ENCODE measurements around the gene PYM1. TPM values are rescaled to one million over a fixed set of nuclear protein-coding genes. Genes with fewer than 3 reads are reported as not detected.
"Not testable (repeated sequence)": the region's sequence is repeated elsewhere in the genome, so short reads cannot be mapped to it uniquely, and the experiment has no call there.

The PYM1 gene
- total RNA-seq, 1 experiment from 2014 or later = 24.8 TPM

- no peaks in the 10 kb centered on the region for H3K27me3 ChIP-seq (ENCODE audit: insufficient read depth, low read length)
- H3K4me2 ChIP-seq (ENCODE audit: low read length) = no peak overlapping the region
- ChIA-PET CTCF (no interaction called here), RAD21 (ENCODE audit: low non-redundant PET in 1 of 2, low total read pairs in 2 of 2, uncharacterized antibody in 2 of 2, unreplicated experiment in 2 of 2) (no interaction called here), POLR2A (no interaction called here)
- no peaks in the 10 kb centered on the region for H3K9me2 ChIP-seq (ENCODE audit: insufficient read depth)
- intact Hi-C loops (cut with micrococcal nuclease) = no loop called here
- no peak for DNase-seq (ENCODE audit: low read depth, low spot score)
- no TSS peak for BruUV-seq (replicated peaks)
- H3K9me3 ChIP-seq (ENCODE audit: control insufficient read depth in 1 of 2, insufficient read depth in 1 of 2, low read depth in 1 of 2, low read length in 2 of 2) = peaks cover 0 to 8% of the 10 kb centered on the region in 2 experiments; a peak in 2 of 4 replicates
- no peak for TF ChIP-seq ZFX (IDR thresholded peaks at IDR 0.05)
- TF ChIP-seq RAD21 (IDR thresholded peaks at IDR 0.05; ENCODE audit: low read depth) = no peak
- no peak for TF ChIP-seq ATF3 (IDR thresholded peaks at IDR 0.05)
- no peak for TF ChIP-seq ZBTB33 (IDR thresholded peaks at IDR 0.05; ENCODE audit: extremely low read depth, insufficient replicate concordance, low read length)
- TF ChIP-seq POLR2A (IDR thresholded peaks at IDR 0.05; ENCODE audit: borderline replicate concordance, extremely low read depth, insufficient read depth, insufficient read length) = no peak
- H3K9ac ChIP-seq (ENCODE audit: low read length) = no peak overlapping the region
- no peaks in the 10 kb centered on the region for H3K36me3 ChIP-seq (ENCODE audit: control insufficient read depth in 1 of 2, insufficient read depth in 2 of 2, low read length in 2 of 2)
- no peak overlapping the region for H3K27ac ChIP-seq (ENCODE audit: low read depth, low read length)
- H3K79me2 ChIP-seq (ENCODE audit: insufficient read depth, low read length) = no peaks in the 10 kb centered on the region
- ATAC-seq = no peak
- no peaks in the 10 kb centered on the region for H3K4me1 ChIP-seq (ENCODE audit: control insufficient read depth in 1 of 2, insufficient read depth in 2 of 2, low read length in 2 of 2)
- H3K4me3 ChIP-seq (replicated peaks in 1 of 2; ENCODE audit: low read depth in 1 of 2, low read length in 2 of 2) = no peak overlapping the region
- peak overlapping the region; percentile 22 for H2AFZ ChIP-seq (ENCODE audit: low read depth, low read length, poor library complexity, severe bottlenecking)
- no peaks in the 10 kb centered on the region for H4K20me1 ChIP-seq (ENCODE audit: insufficient read depth)
Measured at GRCh38 chr12:55874443-55874842, 53.3 kb downstream of the PYM1 start.

- H3K4me2 ChIP-seq (ENCODE audit: low read length); H3K79me2 ChIP-seq (ENCODE audit: insufficient read depth, low read length); CTCF ChIA-PET; POLR2A ChIA-PET; H3K27ac ChIP-seq (ENCODE audit: low read depth, low read length); H4K20me1 ChIP-seq (ENCODE audit: insufficient read depth); H2AFZ ChIP-seq (ENCODE audit: low read depth, low read length, poor library complexity, severe bottlenecking); H3K4me3 ChIP-seq (replicated peaks in 1 of 2; ENCODE audit: low read depth in 1 of 2, low read length in 2 of 2); ATAC-seq; H3K27me3 ChIP-seq (ENCODE audit: insufficient read depth, low read length); BruUV-seq (replicated peaks); H3K9ac ChIP-seq (ENCODE audit: low read length); H3K9me3 ChIP-seq (ENCODE audit: control insufficient read depth in 1 of 2, insufficient read depth in 1 of 2, low read depth in 1 of 2, low read length in 2 of 2); intact Hi-C loops (cut with micrococcal nuclease); H3K4me1 ChIP-seq (ENCODE audit: control insufficient read depth in 1 of 2, insufficient read depth in 2 of 2, low read length in 2 of 2); RAD21 ChIA-PET (ENCODE audit: low non-redundant PET in 1 of 2, low total read pairs in 2 of 2, uncharacterized antibody in 2 of 2, unreplicated experiment in 2 of 2); H3K9me2 ChIP-seq (ENCODE audit: insufficient read depth); H3K36me3 ChIP-seq (ENCODE audit: control insufficient read depth in 1 of 2, insufficient read depth in 2 of 2, low read length in 2 of 2); DNase-seq (ENCODE audit: low read depth, low spot score): not testable (repeated sequence)
Measured at GRCh38 chr12:55866454-55867004, 61.2 kb downstream of the PYM1 start.

Data from HCT116 (cell line).